ENCODE measurements around the gene NBPF3.
"Not testable (repeated sequence)": the region's sequence is repeated elsewhere in the genome, so short reads cannot be mapped to it uniquely, and the experiment has no call there.

Gene NBPF3

GRCh38 chr1:21518774-21519455 lies 79.0 kb downstream of the NBPF3 start:
- DNase-seq (ENCODE audit: low read depth in 2 of 2) = no peak

GRCh38 chr1:21519486-21520070 lies 79.6 kb downstream of the NBPF3 start:
- not testable (repeated sequence) for DNase-seq (ENCODE audit: low read depth in 2 of 2)

- DNase-seq (ENCODE audit: low read depth in 2 of 2) = no peak
These were observed 81.2 kb downstream of the NBPF3 start for GRCh38 chr1:21520899-21521716.

GRCh38 chr1:21521717-21522060 lies 81.8 kb downstream of the NBPF3 start:
- no peak for DNase-seq (ENCODE audit: low read depth in 2 of 2)

- DNase-seq (ENCODE audit: low read depth in 2 of 2) = no peak
These were observed 82.6 kb downstream of the NBPF3 start for GRCh38 chr1:21522525-21523038.

GRCh38 chr1:21523297-21523813 lies 83.4 kb downstream of the NBPF3 start:
- no peak for DNase-seq (ENCODE audit: low read depth in 2 of 2)

- no peak for DNase-seq (ENCODE audit: low read depth in 2 of 2)
These were observed 84.3 kb downstream of the NBPF3 start for GRCh38 chr1:21524220-21524619.

- DNase-seq (ENCODE audit: low read depth in 2 of 2) = no peak
These were observed 84.9 kb downstream of the NBPF3 start for GRCh38 chr1:21524686-21525339.

- DNase-seq (ENCODE audit: low read depth in 2 of 2) = no peak
These were observed 85.4 kb downstream of the NBPF3 start for GRCh38 chr1:21525340-21525717.

- no peak for DNase-seq (ENCODE audit: low read depth in 2 of 2)
These were observed 86.5 kb downstream of the NBPF3 start for GRCh38 chr1:21526441-21526840.

GRCh38 chr1:21530368-21531016 lies 90.6 kb downstream of the NBPF3 start:
- no peak for DNase-seq (ENCODE audit: low read depth in 2 of 2)

- DNase-seq (ENCODE audit: low read depth in 2 of 2) = no peak
These were observed 91.3 kb downstream of the NBPF3 start for GRCh38 chr1:21531241-21531640.

GRCh38 chr1:21532496-21532895 lies 92.6 kb downstream of the NBPF3 start:
- no peak for DNase-seq (ENCODE audit: low read depth in 2 of 2)

GRCh38 chr1:21532992-21533534 lies 93.1 kb downstream of the NBPF3 start:
- DNase-seq (ENCODE audit: low read depth in 2 of 2) = no peak

- no peak for DNase-seq (ENCODE audit: low read depth in 2 of 2)
These were observed 94.2 kb downstream of the NBPF3 start for GRCh38 chr1:21534146-21534545.

Measured in stimulated activated CD4-positive, alpha-beta T cell treated with anti-CD3 and anti-CD28 coated beads, Interleukin-1b, Interleukin-23, amount 100 ng/mL, for 1 hour (primary cell).